SK-MEL-5 (cell line): ENCODE data around the gene FES. TPM values are rescaled to one million over a fixed set of nuclear protein-coding genes. Genes with fewer than 3 reads are reported as not detected.
"Not testable (repeated sequence)": the region's sequence is repeated elsewhere in the genome, so short reads cannot be mapped to it uniquely, and the experiment has no call there.

Source experiments
- DNase-seq: peaks from one replicate; pipeline ENCODE4 v3.0.0-alpha.2; 2016; ENCODE audit warnings: low read depth, low spot score
- in situ Hi-C: cut with HindIII; loops from 2 replicates; pipeline ENCODE4 v1.10.0; 2016; ENCODE audit warnings: low sequenced_read_pairs, high pct_unique_total_duplicates, low pct_unique_long_range_greater_than_20kb
- total RNA-seq: library from RNA; depleted of rRNA; stranded (reverse); fragments of >200 nt; shearing (Covaris generic); gene quantifications from 2 replicates; pipeline ENCODE4 v1.2.3, GENCODE V29; 2014

The FES gene
- total RNA-seq, 1 experiment from 2014 or later, result 0.16 TPM

DNA sequence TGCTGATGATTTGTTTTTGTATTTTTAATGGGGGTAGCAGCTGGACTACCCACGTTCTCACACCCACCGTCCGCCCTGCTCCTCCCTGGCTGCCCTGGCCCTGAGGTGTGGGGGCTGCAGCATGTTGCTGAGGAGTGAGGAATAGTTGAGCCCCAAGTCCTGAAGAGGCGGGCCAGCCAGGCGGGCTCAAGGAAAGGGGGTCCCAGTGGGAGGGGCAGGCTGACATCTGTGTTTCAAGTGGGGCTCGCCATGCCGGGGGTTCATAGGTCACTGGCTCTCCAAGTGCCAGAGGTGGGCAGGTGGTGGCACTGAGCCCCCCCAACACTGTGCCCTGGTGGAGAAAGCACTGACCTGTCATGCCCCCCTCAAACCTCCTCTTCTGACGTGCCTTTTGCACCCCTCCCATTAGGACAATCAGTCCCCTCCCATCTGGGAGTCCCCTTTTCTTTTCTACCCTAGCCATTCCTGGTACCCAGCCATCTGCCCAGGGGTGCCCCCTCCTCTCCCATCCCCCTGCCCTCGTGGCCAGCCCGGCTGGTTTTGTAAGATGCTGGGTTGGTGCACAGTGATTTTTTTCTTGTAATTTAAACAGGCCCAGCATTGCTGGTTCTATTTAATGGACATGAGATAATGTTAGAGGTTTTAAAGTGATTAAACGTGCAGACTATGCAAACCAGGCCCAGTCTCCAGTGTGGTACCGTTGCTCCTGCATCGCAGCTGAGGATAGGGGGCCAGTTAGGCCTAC, 1.4 kb upstream of the FES start:
- no peak for DNase-seq
- in situ Hi-C loops, result no loop called here

- in situ Hi-C loops, result no loop called here
Measured at GRCh38 chr15:90883526-90883975, 753 bp upstream of the FES start.

DNA sequence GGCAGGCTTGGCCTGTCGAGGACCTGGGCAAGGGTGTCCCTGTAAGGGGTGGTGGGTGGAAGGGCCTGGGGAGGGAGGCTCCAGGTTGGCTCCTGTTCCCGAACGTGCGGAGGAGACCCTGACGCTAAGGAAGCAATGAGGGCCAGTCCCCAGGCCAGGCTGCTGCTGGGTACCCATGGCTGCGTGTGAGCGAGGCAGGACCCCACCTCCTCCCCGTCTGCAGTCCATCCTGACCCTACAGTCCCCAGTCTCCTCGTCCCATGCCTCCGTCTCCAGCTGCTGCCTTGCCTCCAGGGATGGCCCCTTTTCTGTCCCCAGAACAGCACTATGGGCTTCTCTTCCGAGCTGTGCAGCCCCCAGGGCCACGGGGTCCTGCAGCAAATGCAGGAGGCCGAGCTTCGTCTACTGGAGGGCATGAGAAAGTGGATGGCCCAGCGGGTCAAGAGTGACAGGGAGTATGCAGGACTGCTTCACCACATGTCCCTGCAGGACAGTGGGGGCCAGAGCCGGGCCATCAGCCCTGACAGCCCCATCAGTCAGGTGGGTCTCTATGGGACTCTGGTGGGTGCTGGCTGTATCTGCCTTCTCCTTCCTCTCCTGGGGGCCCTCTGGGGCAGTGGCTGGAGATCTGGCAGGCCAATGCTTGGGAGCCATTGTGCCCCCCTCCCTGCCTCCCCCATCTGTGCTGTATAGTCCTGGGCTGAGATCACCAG, 571 bp downstream of the FES start:
- in situ Hi-C loops, result no loop called here

More at GRCh38 chr15:90883526-90883975, 753 bp upstream of the FES start:
- DNase-seq, result no peak

DNA sequence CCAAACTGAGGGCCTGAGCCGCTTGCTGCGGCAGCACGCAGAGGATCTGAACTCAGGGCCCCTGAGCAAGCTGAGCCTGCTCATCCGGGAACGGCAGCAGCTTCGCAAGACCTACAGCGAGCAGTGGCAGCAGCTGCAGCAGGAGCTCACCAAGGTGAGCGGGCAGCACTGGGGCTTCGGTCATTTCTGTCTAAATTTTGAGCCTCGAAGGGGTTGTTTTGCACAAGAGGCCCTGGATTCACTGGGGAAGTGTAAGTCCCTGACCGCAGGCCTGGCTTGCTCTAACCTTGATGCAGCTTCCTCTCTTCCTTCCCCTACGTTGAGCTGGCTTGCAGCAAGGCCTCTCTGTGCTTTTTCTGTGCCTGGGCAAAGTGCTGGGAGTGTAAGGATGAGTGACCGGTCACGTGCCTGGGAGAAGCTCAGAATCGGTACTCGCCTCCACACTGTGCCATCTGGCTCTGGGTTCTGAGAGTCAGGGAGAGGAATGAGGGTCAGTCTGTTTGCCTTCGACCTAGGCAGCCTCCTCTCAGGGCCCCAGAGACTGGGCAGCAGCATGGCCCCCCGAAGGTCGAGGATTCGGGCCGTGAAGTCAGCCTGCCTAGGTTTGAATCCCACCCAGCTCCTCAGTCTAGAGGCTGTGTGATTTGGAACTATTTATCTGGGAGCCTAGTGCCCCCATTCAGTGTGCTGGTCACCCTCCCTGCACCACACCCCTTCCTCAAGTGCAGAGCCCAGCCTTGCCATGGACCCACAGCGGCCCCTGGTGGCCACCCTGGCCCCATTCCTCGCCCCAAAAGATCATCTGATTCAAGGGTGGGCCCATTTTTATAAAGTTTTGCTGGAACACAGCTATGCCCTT, 1.4 kb downstream of the FES start:
- in situ Hi-C loops, result no loop called here
- peak; percentile 68 for DNase-seq

More for the DNA sequence above, 571 bp downstream of the FES start:
- DNase-seq, result no peak

- no peak for DNase-seq
- in situ Hi-C loops, result no loop called here
Measured at GRCh38 chr15:90886291-90886614, 1.9 kb downstream of the FES start.

DNA sequence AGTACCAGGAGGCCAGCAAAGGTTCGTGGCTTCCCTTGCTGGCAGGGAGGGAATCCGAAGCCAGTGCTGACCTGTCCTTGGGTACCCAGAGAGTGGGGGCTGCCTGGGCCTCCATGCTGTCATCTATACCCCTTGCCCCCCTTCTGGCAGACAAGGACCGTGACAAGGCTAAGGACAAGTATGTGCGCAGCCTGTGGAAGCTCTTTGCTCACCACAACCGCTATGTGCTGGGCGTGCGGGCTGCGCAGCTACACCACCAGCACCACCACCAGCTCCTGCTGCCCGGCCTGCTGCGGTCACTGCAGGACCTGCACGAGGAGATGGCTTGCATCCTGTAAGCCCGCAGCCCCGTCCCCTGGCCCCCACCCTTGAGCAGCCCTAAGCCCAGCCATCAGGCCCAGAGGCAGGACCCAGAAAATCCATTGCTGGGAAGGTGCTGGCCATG, 2.8 kb downstream of the FES start:
- in situ Hi-C loops, result no loop called here
- DNase-seq, result no peak

- no peak for DNase-seq
- in situ Hi-C loops, result no loop called here
Measured at GRCh38 chr15:90889313-90889730, 5.0 kb downstream of the FES start.

DNA sequence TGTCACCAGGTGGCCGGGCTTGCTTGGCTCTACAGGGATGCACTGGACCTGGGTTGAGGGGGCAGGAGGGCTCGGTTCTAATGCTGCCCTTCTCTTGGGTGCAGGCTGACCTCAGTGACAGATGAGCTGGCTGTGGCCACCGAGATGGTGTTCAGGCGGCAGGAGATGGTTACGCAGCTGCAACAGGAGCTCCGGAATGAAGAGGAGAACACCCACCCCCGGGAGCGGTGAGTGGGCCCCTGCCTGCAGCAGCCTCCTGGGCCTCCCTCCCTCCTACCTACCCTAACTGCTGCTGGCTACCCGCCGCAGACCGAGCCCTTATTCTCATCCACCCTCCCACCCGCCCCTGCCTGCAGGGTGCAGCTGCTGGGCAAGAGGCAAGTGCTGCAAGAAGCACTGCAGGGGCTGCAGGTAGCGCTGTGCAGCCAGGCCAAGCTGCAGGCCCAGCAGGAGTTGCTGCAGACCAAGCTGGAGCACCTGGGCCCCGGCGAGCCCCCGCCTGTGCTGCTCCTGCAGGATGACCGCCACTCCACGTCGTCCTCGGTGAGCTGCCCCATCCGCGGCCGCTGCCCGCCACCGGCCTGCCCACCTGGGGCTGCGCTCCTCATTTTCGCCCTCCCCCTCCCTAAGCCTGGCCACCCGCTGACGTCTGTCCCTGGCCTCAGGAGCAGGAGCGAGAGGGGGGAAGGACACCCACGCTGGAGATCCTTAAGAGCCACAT, 5.6 kb downstream of the FES start:
- no peak for DNase-seq
- in situ Hi-C loops, result no loop called here

DNA sequence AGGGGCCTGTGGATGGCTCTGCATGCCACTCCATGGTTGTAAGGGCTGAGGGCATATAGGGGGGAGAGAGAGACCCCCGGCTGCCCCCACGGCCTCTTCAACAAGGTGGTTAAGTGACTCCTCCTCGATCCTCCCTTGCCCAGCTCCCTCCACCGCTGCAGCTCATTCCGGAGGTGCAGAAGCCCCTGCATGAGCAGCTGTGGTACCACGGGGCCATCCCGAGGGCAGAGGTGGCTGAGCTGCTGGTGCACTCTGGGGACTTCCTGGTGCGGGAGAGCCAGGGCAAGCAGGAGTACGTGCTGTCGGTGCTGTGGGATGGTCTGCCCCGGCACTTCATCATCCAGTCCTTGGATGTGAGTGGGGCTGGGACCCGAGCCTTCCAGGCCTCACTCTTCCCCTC, 6.5 kb downstream of the FES start:
- in situ Hi-C loops, result no loop called here

DNA sequence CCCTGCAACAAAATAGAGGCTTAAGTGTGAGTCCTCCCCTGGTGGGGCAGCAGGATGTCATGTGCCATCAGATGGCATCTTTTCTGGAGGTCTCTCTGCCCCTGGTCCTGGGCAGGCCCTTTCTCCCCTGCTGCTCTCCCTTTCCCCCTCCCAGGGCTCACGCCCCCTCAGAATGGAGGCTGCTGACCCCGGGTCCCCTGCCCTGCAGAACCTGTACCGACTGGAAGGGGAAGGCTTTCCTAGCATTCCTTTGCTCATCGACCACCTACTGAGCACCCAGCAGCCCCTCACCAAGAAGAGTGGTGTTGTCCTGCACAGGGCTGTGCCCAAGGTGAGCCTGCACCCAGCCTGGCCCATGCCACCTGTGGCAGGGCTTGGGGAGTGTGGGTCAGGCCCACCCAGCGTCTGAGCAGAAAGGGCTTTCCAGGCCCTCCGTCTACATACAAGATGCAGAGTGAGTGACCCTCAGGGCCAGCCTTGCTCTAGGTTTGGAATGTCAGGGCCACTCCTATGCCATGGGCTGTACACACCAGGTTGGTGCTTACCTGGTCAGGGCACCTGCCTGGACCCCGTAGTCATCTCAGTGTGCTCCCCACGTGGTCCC, 7.1 kb downstream of the FES start:
- in situ Hi-C loops, result no loop called here
- DNase-seq, result no peak

More for the DNA sequence above, 6.5 kb downstream of the FES start:
- DNase-seq, result no peak

DNA sequence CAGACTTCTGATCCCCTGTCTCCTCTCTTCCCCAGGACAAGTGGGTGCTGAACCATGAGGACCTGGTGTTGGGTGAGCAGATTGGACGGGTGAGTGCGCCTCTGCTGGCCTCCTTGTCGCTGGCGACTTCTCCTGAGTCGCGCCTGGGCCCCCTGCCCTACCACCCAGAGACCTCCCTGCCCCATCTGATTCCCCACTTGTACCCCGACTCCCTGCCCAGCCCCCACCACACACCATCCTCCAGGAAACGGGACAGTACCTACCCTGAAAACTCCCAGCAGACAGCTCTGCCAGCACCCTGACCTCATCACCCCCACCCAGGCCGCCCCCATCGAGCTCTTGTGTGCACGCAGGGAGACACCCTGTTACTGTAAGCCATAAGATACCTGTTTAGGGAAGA, 7.7 kb downstream of the FES start:
- in situ Hi-C loops, result no loop called here
- no peak for DNase-seq

DNA sequence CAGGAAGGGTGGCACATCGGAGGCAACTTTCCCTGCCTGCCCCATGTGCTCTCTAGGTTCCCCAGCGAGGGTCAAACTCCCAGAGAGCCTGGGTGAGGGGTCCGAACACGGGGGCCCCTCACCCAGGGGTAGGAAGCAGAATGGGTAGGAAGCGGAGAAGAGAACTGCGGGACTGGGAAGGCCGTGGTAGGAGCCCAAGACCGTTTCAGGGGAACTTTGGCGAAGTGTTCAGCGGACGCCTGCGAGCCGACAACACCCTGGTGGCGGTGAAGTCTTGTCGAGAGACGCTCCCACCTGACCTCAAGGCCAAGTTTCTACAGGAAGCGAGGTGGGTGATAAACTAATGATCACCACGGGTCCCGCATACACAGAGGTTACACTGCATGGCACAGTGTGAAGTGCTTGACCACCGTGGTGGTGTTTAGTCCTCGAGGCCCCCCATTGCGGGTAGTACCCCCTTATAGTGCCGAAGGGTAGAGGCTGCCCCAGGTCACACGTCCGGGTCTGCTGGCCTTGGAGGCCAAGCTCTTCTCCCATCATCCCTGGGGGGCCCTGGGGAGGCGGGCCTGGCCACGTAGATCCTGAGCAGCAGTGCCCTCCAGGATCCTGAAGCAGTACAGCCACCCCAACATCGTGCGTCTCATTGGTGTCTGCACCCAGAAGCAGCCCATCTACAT, 8.3 kb downstream of the FES start:
- DNase-seq, result no peak
- in situ Hi-C loops, result no loop called here

DNA sequence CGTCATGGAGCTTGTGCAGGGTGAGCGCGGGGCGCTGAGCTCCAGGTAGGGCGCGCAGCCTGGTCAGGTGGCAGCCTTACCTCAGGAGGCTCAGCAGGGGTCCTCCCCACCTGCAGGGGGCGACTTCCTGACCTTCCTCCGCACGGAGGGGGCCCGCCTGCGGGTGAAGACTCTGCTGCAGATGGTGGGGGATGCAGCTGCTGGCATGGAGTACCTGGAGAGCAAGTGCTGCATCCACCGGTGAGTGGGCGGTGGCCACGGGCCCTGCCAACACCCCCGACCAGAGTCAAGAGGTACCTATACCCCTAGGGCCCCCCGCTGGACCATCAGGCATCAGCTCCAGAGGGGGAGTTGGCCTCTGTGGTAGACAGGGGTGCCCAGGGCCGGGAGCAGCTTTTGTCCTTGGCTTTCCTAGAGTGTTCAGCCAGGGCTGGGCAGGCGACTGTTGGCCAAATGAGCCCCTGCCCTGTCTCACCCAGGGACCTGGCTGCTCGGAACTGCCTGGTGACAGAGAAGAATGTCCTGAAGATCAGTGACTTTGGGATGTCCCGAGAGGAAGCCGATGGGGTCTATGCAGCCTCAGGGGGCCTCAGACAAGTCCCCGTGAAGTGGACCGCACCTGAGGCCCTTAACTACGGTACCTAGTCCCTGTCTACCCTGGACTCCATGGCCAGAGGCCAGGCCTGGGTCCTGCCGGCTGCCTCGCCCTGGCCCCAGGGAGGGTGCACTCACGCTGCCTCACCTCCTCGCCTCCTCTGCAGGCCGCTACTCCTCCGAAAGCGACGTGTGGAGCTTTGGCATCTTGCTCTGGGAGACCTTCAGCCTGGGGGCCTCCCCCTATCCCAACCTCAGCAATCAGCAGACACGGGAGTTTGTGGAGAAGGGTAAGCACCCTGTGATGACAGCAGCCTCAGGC, 9.1 kb downstream of the FES start:
- no peak for DNase-seq
- in situ Hi-C loops, result no loop called here

DNA sequence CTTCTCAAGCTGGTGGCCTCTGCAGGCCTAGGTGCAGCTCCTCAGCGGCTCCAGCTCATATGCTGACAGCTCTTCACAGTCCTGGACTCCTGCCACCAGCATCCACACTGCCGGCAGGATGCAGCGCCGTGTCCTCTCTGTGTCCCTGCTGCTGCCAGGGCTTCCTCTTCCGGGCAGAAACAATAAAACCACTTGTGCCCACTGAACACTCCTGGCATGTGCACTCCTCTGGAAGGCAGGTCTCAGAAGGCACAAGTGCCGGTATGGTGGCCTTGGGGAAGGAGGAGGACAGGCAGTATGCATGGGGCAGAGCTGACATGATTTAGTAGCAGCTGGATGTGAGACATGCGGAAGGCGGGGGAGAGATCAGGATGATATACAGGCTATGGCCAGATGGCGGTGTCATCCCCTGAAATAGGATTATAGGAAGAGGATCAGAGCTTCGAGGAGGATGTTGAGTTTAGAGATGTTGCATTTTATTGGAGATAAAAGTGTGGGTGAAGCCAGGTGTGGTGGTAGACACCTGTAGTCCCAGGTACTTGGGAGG, 11.3 kb downstream of the FES start:
- peak; percentile 37 for DNase-seq
- in situ Hi-C loops, result no loop called here

- DNase-seq, in situ Hi-C loops: not testable (repeated sequence)
Measured at GRCh38 chr15:90897131-90897655, 12.9 kb downstream of the FES start.
